Measurements from ENCODE around the gene GSK3B.

The GSK3B gene

DNA sequence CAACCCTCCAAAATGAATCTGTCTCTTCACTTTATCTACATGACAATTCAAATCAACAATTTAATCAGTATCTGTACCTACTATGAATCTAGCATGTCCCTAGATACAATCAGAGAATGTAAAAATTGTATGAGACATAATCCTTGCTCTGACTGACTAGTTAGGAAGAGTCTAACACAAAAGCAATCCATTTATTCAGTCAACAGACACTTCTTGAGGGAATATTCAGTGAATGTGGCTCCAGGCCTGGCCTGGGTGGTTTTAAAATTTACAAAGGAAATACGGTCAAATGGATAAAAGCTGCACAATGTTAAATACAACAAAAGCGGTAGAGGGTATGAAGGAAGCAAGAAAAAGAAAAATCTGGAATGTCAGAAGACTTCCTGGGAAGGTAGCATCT, 45.2 kb downstream of the GSK3B start:
- Histone ChIP-seq H3K9ac (ENCODE audit: low read depth, low read length) (no peak overlapping the region), H3K4me2 (ENCODE audit: insufficient read depth, low read length) (no peak overlapping the region), H3K36me3 (ENCODE audit: insufficient read depth, low read length) (peaks cover 44% of the 10 kb centered on the region), H3K4me1 (ENCODE audit: insufficient read depth, low read length) (no peaks in the 10 kb centered on the region), H3K27ac (ENCODE audit: low read length) (no peak overlapping the region), H2AFZ (ENCODE audit: low read depth, low read length) (no peak overlapping the region), H3K27me3 (ENCODE audit: insufficient read depth, low read length, poor library complexity) (no peaks in the 10 kb centered on the region), H4K20me1 (ENCODE audit: insufficient read depth, low read length) (peaks cover 47% of the 10 kb centered on the region; the same call in 1 of the 2 replicates), H3K79me2 (ENCODE audit: insufficient read depth, low read length) (peaks cover 100% of the 10 kb centered on the region), H3K9me3 (ENCODE audit: insufficient read depth, low read length, severe bottlenecking) (peaks cover 36% of the 10 kb centered on the region), H3K4me3 (ENCODE audit: low read depth in 1 of 2, low read length in 2 of 2) (no peak overlapping the region)
- no peak for DNase-seq
- TF ChIP-seq EZH2 (IDR thresholded peaks at IDR 0.05; ENCODE audit: borderline replicate concordance, low read depth, low read length, severe bottlenecking) = no peak
- no peak for ATAC-seq (ENCODE audit: insufficient read depth, low read depth)

DNA sequence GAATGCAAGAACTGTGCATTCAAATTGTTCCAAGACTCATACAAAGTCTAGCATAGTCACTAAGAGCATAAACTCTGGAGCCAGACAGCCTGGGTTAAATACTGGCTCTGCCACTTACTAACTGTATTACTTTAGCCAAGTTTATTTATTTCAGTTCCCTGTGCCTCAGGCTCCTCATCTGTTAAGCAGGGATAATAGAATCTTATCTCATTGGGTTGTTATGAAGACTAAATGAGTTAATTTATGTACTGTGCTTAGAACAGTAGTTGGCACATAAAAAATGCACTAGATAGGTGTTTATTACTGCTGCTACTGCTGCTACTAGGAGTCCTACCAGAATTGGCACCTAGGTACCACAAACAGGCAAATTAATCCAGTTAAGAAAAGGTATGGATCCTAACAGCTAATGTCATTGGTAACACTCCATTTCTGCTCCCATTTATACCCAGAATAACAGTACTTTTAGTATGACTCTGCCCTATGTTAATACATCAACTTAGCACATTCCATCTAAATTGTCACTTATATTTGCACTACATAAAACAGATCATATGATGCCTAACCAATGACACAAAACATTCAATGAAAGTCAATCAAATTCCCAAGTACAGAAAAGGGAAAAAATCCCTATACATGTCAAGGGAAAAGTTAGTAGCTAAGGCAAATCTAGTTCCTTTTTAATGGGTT, 45.7 kb downstream of the GSK3B start:
- Histone ChIP-seq H3K79me2 (ENCODE audit: insufficient read depth, low read length) (peaks cover 100% of the 10 kb centered on the region), H4K20me1 (ENCODE audit: insufficient read depth, low read length) (peaks cover 47% of the 10 kb centered on the region; the same call in 1 of the 2 replicates)

DNA sequence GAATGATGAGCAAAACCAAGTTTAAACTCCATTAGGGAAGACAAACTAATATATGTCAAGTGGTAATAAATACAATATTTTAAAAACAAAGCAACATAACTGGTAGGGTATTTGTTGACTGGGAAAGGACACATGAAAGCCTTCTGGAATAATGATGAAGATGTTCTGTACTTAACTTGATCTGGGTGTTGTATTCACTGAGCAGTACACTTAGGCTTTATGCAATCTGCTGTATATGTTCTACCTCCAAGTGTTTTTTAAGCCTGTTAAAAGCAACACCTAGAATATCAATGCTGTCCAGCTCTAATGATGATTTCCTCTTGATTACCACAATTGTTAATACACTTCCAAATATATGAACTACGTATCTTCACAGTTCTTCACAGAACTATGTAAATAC, 46.6 kb downstream of the GSK3B start:
- Histone ChIP-seq H4K20me1 (ENCODE audit: insufficient read depth, low read length) (peaks cover 41% of the 10 kb centered on the region; the same call in 1 of the 2 replicates), H3K4me2 (ENCODE audit: insufficient read depth, low read length) (no peak overlapping the region), H3K79me2 (ENCODE audit: insufficient read depth, low read length) (peaks cover 100% of the 10 kb centered on the region), H3K4me1 (ENCODE audit: insufficient read depth, low read length) (no peaks in the 10 kb centered on the region), H3K9ac (ENCODE audit: low read depth, low read length) (no peak overlapping the region), H3K36me3 (ENCODE audit: insufficient read depth, low read length) (peaks cover 56% of the 10 kb centered on the region), H3K9me3 (ENCODE audit: insufficient read depth, low read length, severe bottlenecking) (peaks cover 44% of the 10 kb centered on the region), H2AFZ (ENCODE audit: low read depth, low read length) (no peak overlapping the region), H3K4me3 (ENCODE audit: low read depth in 1 of 2, low read length in 2 of 2) (no peak overlapping the region), H3K27ac (ENCODE audit: low read length) (no peak overlapping the region), H3K27me3 (ENCODE audit: insufficient read depth, low read length, poor library complexity) (no peaks in the 10 kb centered on the region)
- no peak for DNase-seq
- no peak for TF ChIP-seq EZH2 (IDR thresholded peaks at IDR 0.05; ENCODE audit: borderline replicate concordance, low read depth, low read length, severe bottlenecking)
- TF ChIP-seq, protein P1, sequence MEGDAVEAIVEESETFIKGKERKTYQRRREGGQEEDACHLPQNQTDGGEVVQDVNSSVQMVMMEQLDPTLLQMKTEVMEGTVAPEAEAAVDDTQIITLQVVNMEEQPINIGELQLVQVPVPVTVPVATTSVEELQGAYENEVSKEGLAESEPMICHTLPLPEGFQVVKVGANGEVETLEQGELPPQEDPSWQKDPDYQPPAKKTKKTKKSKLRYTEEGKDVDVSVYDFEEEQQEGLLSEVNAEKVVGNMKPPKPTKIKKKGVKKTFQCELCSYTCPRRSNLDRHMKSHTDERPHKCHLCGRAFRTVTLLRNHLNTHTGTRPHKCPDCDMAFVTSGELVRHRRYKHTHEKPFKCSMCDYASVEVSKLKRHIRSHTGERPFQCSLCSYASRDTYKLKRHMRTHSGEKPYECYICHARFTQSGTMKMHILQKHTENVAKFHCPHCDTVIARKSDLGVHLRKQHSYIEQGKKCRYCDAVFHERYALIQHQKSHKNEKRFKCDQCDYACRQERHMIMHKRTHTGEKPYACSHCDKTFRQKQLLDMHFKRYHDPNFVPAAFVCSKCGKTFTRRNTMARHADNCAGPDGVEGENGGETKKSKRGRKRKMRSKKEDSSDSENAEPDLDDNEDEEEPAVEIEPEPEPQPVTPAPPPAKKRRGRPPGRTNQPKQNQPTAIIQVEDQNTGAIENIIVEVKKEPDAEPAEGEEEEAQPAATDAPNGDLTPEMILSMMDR (IDR thresholded peaks at IDR 0.05; ENCODE audit: borderline replicate concordance, extremely low read depth, low read length, poor library complexity, severe bottlenecking) = no peak
- ATAC-seq (ENCODE audit: insufficient read depth, low read depth) = no peak

More for the DNA sequence above, 45.7 kb downstream of the GSK3B start:
- H3K4me2 ChIP-seq (ENCODE audit: insufficient read depth, low read length) = no peak overlapping the region
- H3K9ac ChIP-seq (ENCODE audit: low read depth, low read length) = no peak overlapping the region
- no peak overlapping the region for H2AFZ ChIP-seq (ENCODE audit: low read depth, low read length)
- TF ChIP-seq, protein P1 (IDR thresholded peaks at IDR 0.05; ENCODE audit: borderline replicate concordance, extremely low read depth, low read length, poor library complexity, severe bottlenecking) = no peak
- TF ChIP-seq EZH2 (IDR thresholded peaks at IDR 0.05; ENCODE audit: borderline replicate concordance, low read depth, low read length, severe bottlenecking) = no peak
- peaks cover 41% of the 10 kb centered on the region for H3K9me3 ChIP-seq (ENCODE audit: insufficient read depth, low read length, severe bottlenecking)
- H3K4me3 ChIP-seq (ENCODE audit: low read depth in 1 of 2, low read length in 2 of 2) = no peak overlapping the region
- ATAC-seq (ENCODE audit: insufficient read depth, low read depth) = no peak
- no peaks in the 10 kb centered on the region for H3K27me3 ChIP-seq (ENCODE audit: insufficient read depth, low read length, poor library complexity)
- no peak for DNase-seq
- H3K36me3 ChIP-seq (ENCODE audit: insufficient read depth, low read length) = peaks cover 50% of the 10 kb centered on the region
- no peaks in the 10 kb centered on the region for H3K4me1 ChIP-seq (ENCODE audit: insufficient read depth, low read length)
- H3K27ac ChIP-seq (ENCODE audit: low read length) = no peak overlapping the region

DNA sequence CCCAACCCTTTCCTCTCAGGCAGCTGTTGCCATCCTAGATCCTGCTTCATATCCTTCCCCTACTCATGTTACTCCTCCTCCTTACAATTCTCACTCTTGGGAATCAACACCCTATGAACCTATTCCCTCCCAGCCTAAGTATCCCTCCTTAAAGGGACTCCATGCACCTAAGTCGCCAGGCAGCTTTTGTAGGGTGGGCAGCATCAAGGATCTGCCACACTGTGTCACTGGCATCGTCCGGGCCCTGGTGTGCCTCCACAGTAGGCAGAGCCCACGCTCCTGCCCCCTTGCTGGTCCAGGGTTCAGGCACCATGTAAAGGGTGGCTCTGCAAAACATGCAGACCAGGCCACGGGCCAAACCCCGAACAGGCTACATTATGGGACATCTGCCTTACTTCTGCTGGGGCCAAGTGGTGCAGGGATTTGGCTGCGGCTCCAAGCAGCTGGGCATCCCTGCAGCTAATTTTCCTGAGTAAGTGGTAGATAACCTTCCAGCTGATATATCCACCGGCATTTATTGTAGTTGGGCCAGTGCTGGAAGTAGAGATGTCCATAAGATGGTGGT, 53.4 kb downstream of the GSK3B start:
- peaks cover 67% of the 10 kb centered on the region for H3K36me3 ChIP-seq (ENCODE audit: insufficient read depth, low read length)
- no peak overlapping the region for H3K4me2 ChIP-seq (ENCODE audit: insufficient read depth, low read length)
- no peak overlapping the region for H3K4me3 ChIP-seq (ENCODE audit: low read depth in 1 of 2, low read length in 2 of 2)
- peaks cover 100% of the 10 kb centered on the region for H3K79me2 ChIP-seq (ENCODE audit: insufficient read depth, low read length)
- H3K9me3 ChIP-seq (ENCODE audit: insufficient read depth, low read length, severe bottlenecking) = peaks cover 56% of the 10 kb centered on the region
- no peak overlapping the region for H3K27ac ChIP-seq (ENCODE audit: low read length)
- H3K27me3 ChIP-seq (ENCODE audit: insufficient read depth, low read length, poor library complexity) = no peaks in the 10 kb centered on the region
- ATAC-seq (ENCODE audit: insufficient read depth, low read depth) = no peak; the same call in 2 of the 3 replicates
- no peak overlapping the region for H3K9ac ChIP-seq (ENCODE audit: low read depth, low read length)
- TF ChIP-seq, protein P1 (IDR thresholded peaks at IDR 0.05; ENCODE audit: borderline replicate concordance, extremely low read depth, low read length, poor library complexity, severe bottlenecking) = no peak
- TF ChIP-seq EZH2 (IDR thresholded peaks at IDR 0.05; ENCODE audit: borderline replicate concordance, low read depth, low read length, severe bottlenecking) = no peak
- no peaks in the 10 kb centered on the region for H3K4me1 ChIP-seq (ENCODE audit: insufficient read depth, low read length)
- peaks cover 32% of the 10 kb centered on the region; the same call in 1 of the 2 replicates for H4K20me1 ChIP-seq (ENCODE audit: insufficient read depth, low read length)
- no peak overlapping the region for H2AFZ ChIP-seq (ENCODE audit: low read depth, low read length)
- no peak for DNase-seq

Measured in DND-41 (cell line).